HepG2 (cell line): ENCODE results near the gene TOP2A. TPM values are rescaled to one million over a fixed set of nuclear protein-coding genes. Genes with fewer than 3 reads are reported as not detected.

Source experiments
- ATAC-seq: fragments of 200-7000 bp; cut with Tn5 transposase; 3 replicates; pipeline ENCODE4 v1.9.1; 2020; ENCODE audit warnings: mild to moderate bottlenecking, moderate library complexity
- BruUV-seq: library from RNA; stranded (reverse); fragments of 400-500 nt; replicated peaks from 2 replicates; lab custom pipeline; 2021; lab: Mats Ljungman, UMichigan
- CTCF ChIA-PET: fragments of 300-600 bp; formaldehyde crosslinking; extraction: SDS; loops from one replicate; lab custom pipeline; 2021; ENCODE audit warnings: low total read pairs, inconsistent platforms, low intra/inter-chr PET ratio; lab: Yijun Ruan, JAX
- POLR2A ChIA-PET: fragments of 350-600 bp; sonication (Branson Sonifier 250); formaldehyde crosslinking; loops from one replicate; lab custom pipeline; 2020; ENCODE audit warnings: antibody characterized with exemption, inconsistent platforms; lab: Yijun Ruan, JAX
- DNase-seq: peaks from one replicate; pipeline ENCODE4 v3.0.0-alpha.2; 2015; ENCODE audit warnings: low spot score
- FAIRE-seq: peaks from 3 replicates; lab custom pipeline; 2011; peaks lifted over from hg19 to GRCh38; lab: Jason Lieb, UNC
- H2AFZ ChIP-seq: one replicate; pipeline ENCODE4 v1.6.1; 2011; ENCODE audit warnings: low read length, inconsistent platforms
- H3K27ac ChIP-seq: fragments of 300-600 bp; 3 replicates; pipeline ENCODE4 v1.8.0; 2011; ENCODE audit warnings: mixed run types, mild to moderate bottlenecking, mixed read lengths, low read length, inconsistent platforms; ENCODE audit not compliant: insufficient read depth; ENCODE audit errors: extremely low read length
- H3K27me3 ChIP-seq, 2 experiments: fragments of 200-600 bp in 1 of 2; 2 replicates in 1 of 2; 3 replicates in 1 of 2; pipeline versions ENCODE4 v1.6.0 to v1.8.0; 2011; ENCODE audit warnings: low read length in 2 of 2, mild to moderate bottlenecking in 2 of 2, moderate library complexity in 2 of 2, inconsistent platforms in 1 of 2; ENCODE audit not compliant: insufficient read depth in 2 of 2, control insufficient read depth in 1 of 2
- H3K36me3 ChIP-seq, 2 experiments: fragments of 200-600 bp in 1 of 2; replicated peaks in 1 of 2; 2 replicates in 1 of 2; 3 replicates in 1 of 2; pipeline versions ENCODE4 v1.5.1 to v1.8.0; 2011; ENCODE audit warnings: low read length in 2 of 2, inconsistent platforms in 1 of 2; ENCODE audit not compliant: insufficient read depth in 2 of 2, control insufficient read depth in 1 of 2
- H3K4me1 ChIP-seq: 2 replicates; pipeline ENCODE4 v1.5.1; 2012; ENCODE audit warnings: low read length, inconsistent platforms; ENCODE audit not compliant: insufficient read depth
- H3K4me2 ChIP-seq: 2 replicates; pipeline ENCODE4 v1.6.0; 2011; ENCODE audit warnings: low read depth, low read length, inconsistent platforms
- H3K4me3 ChIP-seq, 3 experiments: fragments of 200-600 bp in 1 of 3; sonication (generic), shearing (Covaris generic) in 1 of 3; replicated peaks in 1 of 3; 2 replicates each; pipeline ENCODE4 v1.5.1; 2011 to 2016; ENCODE audit warnings: low read length in 3 of 3, inconsistent platforms in 2 of 3, low read depth in 2 of 3, mild to moderate bottlenecking in 2 of 3, control low read depth in 1 of 3, mixed read lengths in 1 of 3; ENCODE audit not compliant: insufficient read depth in 1 of 3
- H3K79me2 ChIP-seq: one replicate; pipeline ENCODE4 v1.6.1; 2011; ENCODE audit warnings: low read length, inconsistent platforms; ENCODE audit not compliant: insufficient read depth
- H3K9ac ChIP-seq: 2 replicates; pipeline ENCODE4 v1.6.0; 2011; ENCODE audit warnings: mild to moderate bottlenecking, low read depth, low read length, inconsistent platforms; ENCODE audit not compliant: insufficient read depth
- H3K9me3 ChIP-seq: 2 replicates; pipeline ENCODE4 v1.5.1; 2012; ENCODE audit warnings: mild to moderate bottlenecking, low read length
- H4K20me1 ChIP-seq: 2 replicates; pipeline ENCODE4 v1.6.0; 2011; ENCODE audit warnings: inconsistent platforms, mild to moderate bottlenecking, low read length, moderate library complexity; ENCODE audit not compliant: insufficient read depth
- GATA4 ChIP-seq: sonication (generic); IDR thresholded peaks from 2 replicates; pipeline ENCODE4 v1.6.1; 2016; ENCODE audit warnings: antibody characterized with exemption, low read depth, borderline replicate concordance
- IKZF4 ChIP-seq: sonication (generic); formaldehyde crosslinking; IDR thresholded peaks from 2 replicates; pipeline ENCODE4 v1.5.1; 2020; ENCODE audit warnings: borderline replicate concordance, mild to moderate bottlenecking, low read depth, missing genetic modification reagents; ENCODE audit errors: not compliant biosample characterization
- KDM5B ChIP-seq: sonication (generic); formaldehyde crosslinking; IDR thresholded peaks from 2 replicates; pipeline ENCODE4 v1.4.0; 2020; ENCODE audit warnings: missing genetic modification reagents, mild to moderate bottlenecking, borderline replicate concordance
- KLF12 ChIP-seq: sonication (generic); formaldehyde crosslinking; IDR thresholded peaks from 2 replicates; pipeline ENCODE4 v1.4.0; 2020; ENCODE audit warnings: missing genetic modification reagents, borderline replicate concordance
- LCORL ChIP-seq, 2 experiments: fragments of 450-650 bp in 1 of 2; sonication (generic) in 1 of 2; formaldehyde crosslinking in 1 of 2; IDR thresholded peaks; 2 replicates each; pipeline versions ENCODE4 v1.5.0 to v1.6.1; 2017 to 2020; ENCODE audit warnings: antibody characterized with exemption in 1 of 2, missing genetic modification reagents in 1 of 2
- PCBP2 ChIP-seq: fragments of 200-400 bp; formaldehyde crosslinking; optimal IDR thresholded peaks from 2 replicates; pipeline ENCODE3; 2018; ENCODE audit warnings: low read length, low read depth; ENCODE audit not compliant: poor library complexity, severe bottlenecking
- PLRG1 ChIP-seq: fragments of 450-650 bp; conservative IDR thresholded peaks from 2 replicates; pipeline ENCODE4 v1.6.1; 2016
- SIX4 ChIP-seq: sonication (generic); formaldehyde crosslinking; IDR thresholded peaks from 2 replicates; pipeline ENCODE4 v1.4.0; 2020; ENCODE audit warnings: missing genetic modification reagents
- ZNF382 ChIP-seq: sonication (generic); formaldehyde crosslinking; IDR thresholded peaks from 2 replicates; pipeline ENCODE4 v1.5.0; 2020; ENCODE audit warnings: missing genetic modification reagents, mild to moderate bottlenecking, borderline replicate concordance
- ZNF572 ChIP-seq: sonication (generic); formaldehyde crosslinking; IDR thresholded peaks from 2 replicates; pipeline ENCODE4 v1.5.1; 2020; ENCODE audit warnings: mild to moderate bottlenecking, missing genetic modification reagents
- ZNF720 ChIP-seq: sonication (generic); formaldehyde crosslinking; IDR thresholded peaks from 2 replicates; pipeline ENCODE4 v1.4.0; 2020; ENCODE audit warnings: missing genetic modification reagents
- WGBS: methylation state at CpG from one replicate; pipeline ENCODE4 v1.1.6; 2017; ENCODE audit warnings: low lambda C conversion rate; 5-methylcytosine and 5-hydroxymethylcytosine counted together
- in situ Hi-C: cut with HindIII; loops from 2 replicates; pipeline ENCODE4 v1.10.0; 2017; ENCODE audit warnings: low pct_unique_long_range_greater_than_20kb; ENCODE audit not compliant: extremely low pct_ligation_motif_present
- intact Hi-C: fragments of 100-400 bp; cut with micrococcal nuclease; formaldehyde crosslinking; loops from one replicate; pipeline ENCODE4 v1.10.0; 2022; ENCODE audit not compliant: unreplicated experiment
- polyA plus RNA-seq, 8 experiments: library from polyadenylated mRNA; depleted of rRNA in 3 of 8; stranded (reverse) in 7 of 8; unstranded in 1 of 8; fragments of >200 nt; fragmentation: Illumina TruSeq in 4 of 8; extraction: Trizol in 4 of 8; gene quantifications; 2 replicates each; pipeline versions ENCODE4 v1.2.1 to v1.2.3, GENCODE V29; 2011 to 2016; ENCODE audit warnings: low read depth in 4 of 8, missing spikeins in 1 of 8, mixed read lengths in 1 of 8; ENCODE audit not compliant: insufficient read depth in 1 of 8
- total RNA-seq, 5 experiments: library from RNA; depleted of rRNA; stranded (reverse); fragments of >200 nt; fragmentation: Illumina TruSeq; extraction: Trizol; gene quantifications; 2 replicates each; pipeline ENCODE4 v1.2.3, GENCODE V29; 2016; ENCODE audit warnings: low read depth in 1 of 5
- TF ChIP-seq, protein P1 (sequence below): sonication (generic); formaldehyde crosslinking; IDR thresholded peaks from 2 replicates; pipeline ENCODE4 v1.8.0; 2023; ENCODE audit warnings: mild to moderate bottlenecking, missing genetic modification reagents

Gene TOP2A
- total and polyA plus RNA-seq, 2 of the 13 experiments (the other 11 are each of a cell fraction or from before 2014, with no cell fraction given), result 108 to 327 TPM

DNA sequence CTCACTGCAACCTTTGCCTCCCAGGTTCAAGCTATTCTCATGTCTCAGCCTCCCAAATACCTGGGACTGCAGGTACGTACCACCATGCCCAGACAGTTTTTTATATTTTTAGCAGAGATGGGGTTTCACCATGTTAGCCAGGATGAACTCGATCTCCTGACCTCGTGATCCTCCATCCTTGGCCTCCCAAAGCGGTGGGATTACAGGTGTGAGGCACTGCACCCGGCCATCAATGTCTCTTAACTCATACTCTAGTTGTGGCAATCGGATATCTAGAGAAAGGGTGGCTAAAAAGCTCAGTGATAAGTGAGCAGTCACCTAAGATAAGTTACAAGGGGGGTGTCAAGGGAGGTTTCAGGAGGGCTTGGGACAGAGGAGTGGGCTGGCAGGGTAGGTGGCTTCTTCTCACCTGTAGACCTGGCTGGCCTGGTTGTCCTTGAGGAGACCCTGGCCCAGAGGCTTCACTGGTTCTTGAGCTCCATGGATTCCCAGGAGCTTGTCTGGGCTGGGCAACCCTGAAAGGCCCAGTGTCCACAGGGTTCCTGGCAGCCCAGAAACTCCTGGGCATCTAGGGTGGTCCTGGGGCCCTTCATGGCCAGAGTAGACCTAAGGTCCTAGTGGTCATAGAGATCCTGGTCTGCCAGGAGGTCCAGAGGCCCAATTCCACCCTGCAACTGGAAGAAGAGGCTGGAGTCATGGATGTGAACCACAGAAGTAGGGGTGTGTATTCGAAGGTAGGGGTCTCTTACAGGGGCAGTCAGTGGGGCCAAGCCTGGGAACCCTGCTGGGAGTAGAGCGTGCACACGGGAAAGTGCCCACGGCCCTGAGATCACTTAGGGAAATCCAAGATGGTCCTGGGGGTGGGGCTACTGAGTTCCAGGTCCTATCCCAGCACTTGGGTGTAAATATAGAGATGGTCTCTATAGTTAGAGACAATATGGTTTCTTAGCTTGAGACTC, 12.9 kb upstream of the TOP2A start:
- H3K9ac ChIP-seq, result no peak overlapping the region
- TF ChIP-seq KDM5B (CRISPR knock-in tag) (no peak), PCBP2 (no peak), PLRG1 (no peak), ZNF572 (CRISPR knock-in tag) (no peak), ZNF720 (CRISPR knock-in tag) (no peak), KLF12 (CRISPR knock-in tag) (no peak), SIX4 (CRISPR knock-in tag) (no peak), ZNF382 (no peak), IKZF4 (CRISPR knock-in tag) (no peak), LCORL (IDR thresholded peaks at IDR 0.05) (no peak), LCORL (CRISPR knock-in tag; IDR thresholded peaks at IDR 0.05) (no peak), GATA4 (no peak)
- TF ChIP-seq, protein P1, sequence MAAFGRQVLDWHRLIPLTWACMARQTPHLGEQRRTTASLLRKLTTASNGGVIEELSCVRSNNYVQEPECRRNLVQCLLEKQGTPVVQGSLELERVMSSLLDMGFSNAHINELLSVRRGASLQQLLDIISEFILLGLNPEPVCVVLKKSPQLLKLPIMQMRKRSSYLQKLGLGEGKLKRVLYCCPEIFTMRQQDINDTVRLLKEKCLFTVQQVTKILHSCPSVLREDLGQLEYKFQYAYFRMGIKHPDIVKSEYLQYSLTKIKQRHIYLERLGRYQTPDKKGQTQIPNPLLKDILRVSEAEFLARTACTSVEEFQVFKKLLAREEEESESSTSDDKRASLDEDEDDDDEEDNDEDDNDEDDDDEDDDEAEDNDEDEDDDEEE (CRISPR knock-in tag), result no peak
- ChIA-PET CTCF (no interaction called here), POLR2A (no interaction called here)
- BruUV-seq, result no TSS peak
- H3K27ac ChIP-seq, result no peak overlapping the region
- H3K36me3 ChIP-seq, result no peaks in the 10 kb centered on the region
- no peaks in the 10 kb centered on the region for H3K79me2 ChIP-seq
- FAIRE-seq (no peak), ATAC-seq (no peak), DNase-seq (no peak)
- no peak overlapping the region for H2AFZ ChIP-seq
- WGBS, result 31% methylated on average over 10 of the region's 10 CpGs
- no peak overlapping the region for H3K4me2 ChIP-seq
- H3K4me1 ChIP-seq, result peaks cover 17% of the 10 kb centered on the region
- peaks cover 3 to 10% of the 10 kb centered on the region in 2 experiments; a peak in 3 of 5 replicates for H3K27me3 ChIP-seq
- in situ Hi-C loops (no loop called here), intact Hi-C loops (no loop called here)
- no peaks in the 10 kb centered on the region for H3K9me3 ChIP-seq
- no peaks in the 10 kb centered on the region for H4K20me1 ChIP-seq
- H3K4me3 ChIP-seq, result no peak overlapping the region
